Mononuclear cell (primary cell): ENCODE results near the gene SCUBE1. TPM values are rescaled to one million over a fixed set of nuclear protein-coding genes. Genes with fewer than 3 reads are reported as not detected.

Experiments
- H3K27me3 ChIP-seq: 2 replicates; pipeline ENCODE4 v1.6.0; 2011; ENCODE audit warnings: low read length, control low read depth; ENCODE audit not compliant: insufficient read depth
- H3K4me1 ChIP-seq: 2 replicates; pipeline ENCODE4 v1.5.1; 2011; ENCODE audit warnings: mild to moderate bottlenecking, low read length, control low read depth; ENCODE audit not compliant: insufficient read depth
- H3K4me3 ChIP-seq: 2 replicates; pipeline ENCODE4 v1.5.1; 2011; ENCODE audit warnings: mild to moderate bottlenecking, low read length, moderate library complexity
- H3K9me3 ChIP-seq: 2 replicates; pipeline ENCODE4 v1.5.1; 2011; ENCODE audit warnings: low read depth, mild to moderate bottlenecking, control low read depth, low read length
- total RNA-seq: library from RNA; depleted of rRNA; stranded (reverse); fragments of >200 nt; gene quantifications from one replicate; pipeline ENCODE4 v1.2.3, GENCODE V29; 2012

SCUBE1 gene
- total RNA-seq, 1 donor = 0.94 TPM

GRCh38 chr22:43171607-43172006 is 171.6 kb downstream of the SCUBE1 start:
- H3K27me3 ChIP-seq = no peaks in the 10 kb centered on the region
- H3K4me3 ChIP-seq = no peak overlapping the region
- no peaks in the 10 kb centered on the region for H3K4me1 ChIP-seq
- no peaks in the 10 kb centered on the region for H3K9me3 ChIP-seq

- Histone ChIP-seq H3K27me3 (no peaks in the 10 kb centered on the region), H3K9me3 (no peaks in the 10 kb centered on the region), H3K4me3 (no peak overlapping the region), H3K4me1 (no peaks in the 10 kb centered on the region)
Measured at GRCh38 chr22:43171019-43171491, 172.1 kb downstream of the SCUBE1 start.

GRCh38 chr22:43170131-43170480 is 173.1 kb downstream of the SCUBE1 start:
- no peaks in the 10 kb centered on the region for H3K4me1 ChIP-seq
- H3K9me3 ChIP-seq = no peaks in the 10 kb centered on the region
- no peaks in the 10 kb centered on the region for H3K27me3 ChIP-seq
- H3K4me3 ChIP-seq = no peak overlapping the region

- H3K9me3 ChIP-seq = no peaks in the 10 kb centered on the region
- no peaks in the 10 kb centered on the region for H3K4me1 ChIP-seq
- no peaks in the 10 kb centered on the region for H3K27me3 ChIP-seq
- H3K4me3 ChIP-seq = no peak overlapping the region
Measured at GRCh38 chr22:43169310-43170130, 173.7 kb downstream of the SCUBE1 start.

- Histone ChIP-seq H3K27me3 (no peaks in the 10 kb centered on the region), H3K9me3 (no peaks in the 10 kb centered on the region), H3K4me3 (no peak overlapping the region), H3K4me1 (peaks cover 5% of the 10 kb centered on the region)
Measured at GRCh38 chr22:43168471-43169309, 174.5 kb downstream of the SCUBE1 start.

- Histone ChIP-seq H3K9me3 (no peaks in the 10 kb centered on the region), H3K27me3 (no peaks in the 10 kb centered on the region), H3K4me3 (no peak overlapping the region), H3K4me1 (peaks cover 16% of the 10 kb centered on the region)
Measured at GRCh38 chr22:43167001-43167589, 176.1 kb downstream of the SCUBE1 start.

- no peaks in the 10 kb centered on the region for H3K27me3 ChIP-seq
- H3K4me3 ChIP-seq = no peak overlapping the region
- H3K4me1 ChIP-seq = peaks cover 16% of the 10 kb centered on the region
- H3K9me3 ChIP-seq = no peaks in the 10 kb centered on the region
Measured at GRCh38 chr22:43166132-43166930, 176.8 kb downstream of the SCUBE1 start.

- Histone ChIP-seq H3K4me3 (no peak overlapping the region), H3K4me1 (peaks cover 16% of the 10 kb centered on the region), H3K27me3 (no peaks in the 10 kb centered on the region), H3K9me3 (no peaks in the 10 kb centered on the region)
Measured at GRCh38 chr22:43164636-43165035, 178.5 kb downstream of the SCUBE1 start.

GRCh38 chr22:43163241-43163795 is 179.9 kb downstream of the SCUBE1 start:
- Histone ChIP-seq H3K4me1 (peaks cover 30% of the 10 kb centered on the region), H3K27me3 (no peaks in the 10 kb centered on the region), H3K4me3 (no peak overlapping the region), H3K9me3 (no peaks in the 10 kb centered on the region)

GRCh38 chr22:43162412-43163150 is 180.6 kb downstream of the SCUBE1 start:
- Histone ChIP-seq H3K4me3 (no peak overlapping the region), H3K4me1 (peaks cover 37% of the 10 kb centered on the region), H3K27me3 (no peaks in the 10 kb centered on the region), H3K9me3 (no peaks in the 10 kb centered on the region)

GRCh38 chr22:43160497-43161126 is 182.6 kb downstream of the SCUBE1 start:
- Histone ChIP-seq H3K4me3 (no peak overlapping the region), H3K4me1 (peaks cover 54% of the 10 kb centered on the region), H3K9me3 (no peaks in the 10 kb centered on the region), H3K27me3 (no peaks in the 10 kb centered on the region)

- H3K4me1 ChIP-seq = peaks cover 64% of the 10 kb centered on the region
- H3K4me3 ChIP-seq = no peak overlapping the region
- no peaks in the 10 kb centered on the region for H3K27me3 ChIP-seq
- H3K9me3 ChIP-seq = no peaks in the 10 kb centered on the region
Measured at GRCh38 chr22:43159484-43160178, 183.5 kb downstream of the SCUBE1 start.
